ENCODE data around the gene CRNKL1.

GRCh38 chr20:19998990-19999705, 53.1 kb downstream of the CRNKL1 start:
- no peak for TF ChIP-seq POLR2AphosphoS5 (IDR thresholded peaks at IDR 0.05)
- no peak for TF ChIP-seq EP300 (IDR thresholded peaks at IDR 0.05; ENCODE audit: low read depth)

All from transverse colon (tissue), 3 donors.